T-helper 9 cell (primary cell): ENCODE results near the gene SLCO3A1.

Source experiments
- DNase-seq: peaks from one replicate; pipeline ENCODE4 v3.0.0-alpha.2; 2020

SLCO3A1 gene

GRCh38 chr15:91885054-91885453 is 31.5 kb downstream of the SLCO3A1 start:
- no peak for DNase-seq

- DNase-seq: no peak
These were observed 32.3 kb downstream of the SLCO3A1 start for GRCh38 chr15:91885714-91886270.

- DNase-seq: no peak
These were observed 33.4 kb downstream of the SLCO3A1 start for GRCh38 chr15:91886878-91887277.

- no peak for DNase-seq
These were observed 33.8 kb downstream of the SLCO3A1 start for GRCh38 chr15:91887321-91887720.

- no peak for DNase-seq
These were observed 34.4 kb downstream of the SLCO3A1 start for GRCh38 chr15:91887921-91888373.

GRCh38 chr15:91889111-91889815 is 35.8 kb downstream of the SLCO3A1 start:
- DNase-seq: no peak

GRCh38 chr15:91890614-91891013 is 37.1 kb downstream of the SLCO3A1 start:
- DNase-seq: no peak

- no peak for DNase-seq
These were observed 37.6 kb downstream of the SLCO3A1 start for GRCh38 chr15:91891101-91891500.

GRCh38 chr15:91891788-91892345 is 38.4 kb downstream of the SLCO3A1 start:
- DNase-seq: no peak

GRCh38 chr15:91892436-91892835 is 38.9 kb downstream of the SLCO3A1 start:
- no peak for DNase-seq

GRCh38 chr15:91894606-91895005 is 41.1 kb downstream of the SLCO3A1 start:
- DNase-seq: no peak

GRCh38 chr15:91895051-91895450 is 41.5 kb downstream of the SLCO3A1 start:
- no peak for DNase-seq

GRCh38 chr15:91896341-91897055 is 43.0 kb downstream of the SLCO3A1 start:
- DNase-seq: no peak

- no peak for DNase-seq
These were observed 44.3 kb downstream of the SLCO3A1 start for GRCh38 chr15:91897585-91898372.

GRCh38 chr15:91898843-91899242 is 45.3 kb downstream of the SLCO3A1 start:
- no peak for DNase-seq

- no peak for DNase-seq
These were observed 51.4 kb downstream of the SLCO3A1 start for GRCh38 chr15:91904942-91905341.

GRCh38 chr15:91908391-91908790 is 54.9 kb downstream of the SLCO3A1 start:
- no peak for DNase-seq

GRCh38 chr15:91909111-91909510 is 55.6 kb downstream of the SLCO3A1 start:
- DNase-seq: no peak

- DNase-seq: no peak
These were observed 56.1 kb downstream of the SLCO3A1 start for GRCh38 chr15:91909574-91909973.

GRCh38 chr15:91911844-91912243 is 58.3 kb downstream of the SLCO3A1 start:
- no peak for DNase-seq

GRCh38 chr15:91912336-91912735 is 58.8 kb downstream of the SLCO3A1 start:
- DNase-seq: no peak

- DNase-seq: no peak
These were observed 60.1 kb downstream of the SLCO3A1 start for GRCh38 chr15:91913560-91913959.

- DNase-seq: no peak
These were observed 62.1 kb downstream of the SLCO3A1 start for GRCh38 chr15:91915576-91915975.
